ENCODE measurements around the gene GPC6.

GPC6 gene

GRCh38 chr13:93740334-93740733, 513.7 kb downstream of the GPC6 start:
- H3K56ac ChIP-seq (ENCODE audit: low read length): no peak overlapping the region
- WGBS (ENCODE audit: extremely low coverage, insufficient coverage, low lambda C conversion rate): no CpG with 5 or more reads among the region's 1 CpG
- H3K4me1 ChIP-seq (ENCODE audit: control insufficient read depth, low read depth, low read length): no peaks in the 10 kb centered on the region
- H3K9ac ChIP-seq (ENCODE audit: low read length): no peak overlapping the region
- no peaks in the 10 kb centered on the region for H3K36me3 ChIP-seq (ENCODE audit: control insufficient read depth, insufficient read depth, low read length)
- H2AK5ac ChIP-seq (ENCODE audit: low read length): no peak overlapping the region
- H3K4me2 ChIP-seq (ENCODE audit: low read length): no peak overlapping the region
- no peak overlapping the region for H2BK5ac ChIP-seq (ENCODE audit: low read length)
- H3K27ac ChIP-seq (ENCODE audit: low read depth, low read length): no peak overlapping the region
- no peak overlapping the region for H3K4ac ChIP-seq (ENCODE audit: low read depth, low read length)
- no peak overlapping the region for H3K4me3 ChIP-seq (ENCODE audit: low read length)
- H2BK15ac ChIP-seq (replicated peaks; ENCODE audit: low read depth): no peak overlapping the region
- H4K8ac ChIP-seq (ENCODE audit: low read depth, low read length): no peak overlapping the region
- no peak overlapping the region for H4K5ac ChIP-seq (ENCODE audit: low read length)
- H3K27me3 ChIP-seq (ENCODE audit: insufficient read depth, low read length, poor library complexity): no peaks in the 10 kb centered on the region
- DNase-seq: no peak
- no peaks in the 10 kb centered on the region for H3K79me2 ChIP-seq (ENCODE audit: control insufficient read depth, insufficient read depth, low read length)
- no peak overlapping the region for H2BK120ac ChIP-seq (ENCODE audit: low read depth, low read length)
- H3K23ac ChIP-seq (ENCODE audit: low read length): no peak overlapping the region
- no peaks in the 10 kb centered on the region for H3K79me1 ChIP-seq (ENCODE audit: low read length)
- no peak overlapping the region for H3K18ac ChIP-seq (ENCODE audit: low read length)

- WGBS (ENCODE audit: extremely low coverage, insufficient coverage, low lambda C conversion rate): no CpG with 5 or more reads among the region's 5 CpGs
- Histone ChIP-seq H3K4me2 (ENCODE audit: low read length) (no peak overlapping the region), H3K79me1 (ENCODE audit: low read length) (no peaks in the 10 kb centered on the region), H3K79me2 (ENCODE audit: control insufficient read depth, insufficient read depth, low read length) (no peaks in the 10 kb centered on the region), H2BK5ac (ENCODE audit: low read length) (no peak overlapping the region), H3K36me3 (ENCODE audit: control insufficient read depth, insufficient read depth, low read length) (no peaks in the 10 kb centered on the region), H3K18ac (ENCODE audit: low read length) (no peak overlapping the region), H3K4me1 (ENCODE audit: control insufficient read depth, low read depth, low read length) (no peaks in the 10 kb centered on the region), H3K27me3 (ENCODE audit: insufficient read depth, low read length, poor library complexity) (no peaks in the 10 kb centered on the region), H3K4me3 (ENCODE audit: low read length) (no peak overlapping the region), H2BK120ac (ENCODE audit: low read depth, low read length) (no peak overlapping the region), H4K5ac (ENCODE audit: low read length) (no peak overlapping the region), H3K23ac (ENCODE audit: low read length) (no peak overlapping the region), H3K56ac (ENCODE audit: low read length) (no peak overlapping the region), H3K9ac (ENCODE audit: low read length) (no peak overlapping the region), H2BK15ac (replicated peaks; ENCODE audit: low read depth) (no peak overlapping the region), H3K4ac (ENCODE audit: low read depth, low read length) (no peak overlapping the region), H2AK5ac (ENCODE audit: low read length) (no peak overlapping the region), H4K8ac (ENCODE audit: low read depth, low read length) (no peak overlapping the region), H3K27ac (ENCODE audit: low read depth, low read length) (no peak overlapping the region)
- DNase-seq: no peak
These were observed 517.4 kb downstream of the GPC6 start for GRCh38 chr13:93744033-93744432.

- H3K27ac ChIP-seq (ENCODE audit: low read depth, low read length): no peak overlapping the region
- no peaks in the 10 kb centered on the region for H3K79me2 ChIP-seq (ENCODE audit: control insufficient read depth, insufficient read depth, low read length)
- H4K5ac ChIP-seq (ENCODE audit: low read length): no peak overlapping the region
- no peaks in the 10 kb centered on the region for H3K4me1 ChIP-seq (ENCODE audit: control insufficient read depth, low read depth, low read length)
- no peak overlapping the region for H2BK15ac ChIP-seq (replicated peaks; ENCODE audit: low read depth)
- H3K36me3 ChIP-seq (ENCODE audit: control insufficient read depth, insufficient read depth, low read length): no peaks in the 10 kb centered on the region
- no peak overlapping the region for H2AK5ac ChIP-seq (ENCODE audit: low read length)
- H2BK120ac ChIP-seq (ENCODE audit: low read depth, low read length): no peak overlapping the region
- H3K23ac ChIP-seq (ENCODE audit: low read length): no peak overlapping the region
- no peak overlapping the region for H4K8ac ChIP-seq (ENCODE audit: low read depth, low read length)
- no peak for DNase-seq
- no peak overlapping the region for H3K18ac ChIP-seq (ENCODE audit: low read length)
- no peak overlapping the region for H3K4me3 ChIP-seq (ENCODE audit: low read length)
- no peak overlapping the region for H3K4ac ChIP-seq (ENCODE audit: low read depth, low read length)
- no peak overlapping the region for H3K56ac ChIP-seq (ENCODE audit: low read length)
- no peak overlapping the region for H3K4me2 ChIP-seq (ENCODE audit: low read length)
- no peak overlapping the region for H3K9ac ChIP-seq (ENCODE audit: low read length)
- no peaks in the 10 kb centered on the region for H3K27me3 ChIP-seq (ENCODE audit: insufficient read depth, low read length, poor library complexity)
- no peaks in the 10 kb centered on the region for H3K79me1 ChIP-seq (ENCODE audit: low read length)
- WGBS (ENCODE audit: extremely low coverage, insufficient coverage, low lambda C conversion rate): no CpG with 5 or more reads among the region's 1 CpG
- no peak overlapping the region for H2BK5ac ChIP-seq (ENCODE audit: low read length)
These were observed 518.3 kb downstream of the GPC6 start for GRCh38 chr13:93744886-93745285.

- H2BK120ac ChIP-seq (ENCODE audit: low read depth, low read length): no peak overlapping the region
- H2BK5ac ChIP-seq (ENCODE audit: low read length): no peak overlapping the region
- H3K56ac ChIP-seq (ENCODE audit: low read length): no peak overlapping the region
- no peaks in the 10 kb centered on the region for H3K79me2 ChIP-seq (ENCODE audit: control insufficient read depth, insufficient read depth, low read length)
- WGBS (ENCODE audit: extremely low coverage, insufficient coverage, low lambda C conversion rate): no CpG with 5 or more reads among the region's 2 CpGs
- DNase-seq: no peak
- H3K36me3 ChIP-seq (ENCODE audit: control insufficient read depth, insufficient read depth, low read length): no peaks in the 10 kb centered on the region
- no peak overlapping the region for H4K8ac ChIP-seq (ENCODE audit: low read depth, low read length)
- H3K4me2 ChIP-seq (ENCODE audit: low read length): no peak overlapping the region
- no peaks in the 10 kb centered on the region for H3K27me3 ChIP-seq (ENCODE audit: insufficient read depth, low read length, poor library complexity)
- H3K27ac ChIP-seq (ENCODE audit: low read depth, low read length): no peak overlapping the region
- no peak overlapping the region for H2BK15ac ChIP-seq (replicated peaks; ENCODE audit: low read depth)
- H3K79me1 ChIP-seq (ENCODE audit: low read length): no peaks in the 10 kb centered on the region
- no peaks in the 10 kb centered on the region for H3K4me1 ChIP-seq (ENCODE audit: control insufficient read depth, low read depth, low read length)
- H3K18ac ChIP-seq (ENCODE audit: low read length): no peak overlapping the region
- no peak overlapping the region for H3K4me3 ChIP-seq (ENCODE audit: low read length)
- H4K5ac ChIP-seq (ENCODE audit: low read length): no peak overlapping the region
- no peak overlapping the region for H3K23ac ChIP-seq (ENCODE audit: low read length)
- H3K9ac ChIP-seq (ENCODE audit: low read length): no peak overlapping the region
- H2AK5ac ChIP-seq (ENCODE audit: low read length): no peak overlapping the region
- no peak overlapping the region for H3K4ac ChIP-seq (ENCODE audit: low read depth, low read length)
These were observed 519.3 kb downstream of the GPC6 start for GRCh38 chr13:93745884-93746283.

GRCh38 chr13:93746589-93746988, 520.0 kb downstream of the GPC6 start:
- no peaks in the 10 kb centered on the region for H3K4me1 ChIP-seq (ENCODE audit: control insufficient read depth, low read depth, low read length)
- H3K9ac ChIP-seq (ENCODE audit: low read length): no peak overlapping the region
- no peak overlapping the region for H2BK15ac ChIP-seq (replicated peaks; ENCODE audit: low read depth)
- H3K4me3 ChIP-seq (ENCODE audit: low read length): no peak overlapping the region
- H3K4ac ChIP-seq (ENCODE audit: low read depth, low read length): no peak overlapping the region
- no peak overlapping the region for H3K23ac ChIP-seq (ENCODE audit: low read length)
- no peak overlapping the region for H4K8ac ChIP-seq (ENCODE audit: low read depth, low read length)
- H3K18ac ChIP-seq (ENCODE audit: low read length): no peak overlapping the region
- no peak overlapping the region for H2BK5ac ChIP-seq (ENCODE audit: low read length)
- H3K27ac ChIP-seq (ENCODE audit: low read depth, low read length): no peak overlapping the region
- H3K36me3 ChIP-seq (ENCODE audit: control insufficient read depth, insufficient read depth, low read length): no peaks in the 10 kb centered on the region
- no peak for DNase-seq
- H3K4me2 ChIP-seq (ENCODE audit: low read length): no peak overlapping the region
- H2BK120ac ChIP-seq (ENCODE audit: low read depth, low read length): no peak overlapping the region
- H3K79me2 ChIP-seq (ENCODE audit: control insufficient read depth, insufficient read depth, low read length): no peaks in the 10 kb centered on the region
- H4K5ac ChIP-seq (ENCODE audit: low read length): no peak overlapping the region
- no peak overlapping the region for H3K56ac ChIP-seq (ENCODE audit: low read length)
- no CpG with 5 or more reads among the region's 1 CpG for WGBS (ENCODE audit: extremely low coverage, insufficient coverage, low lambda C conversion rate)
- H3K27me3 ChIP-seq (ENCODE audit: insufficient read depth, low read length, poor library complexity): no peaks in the 10 kb centered on the region
- no peak overlapping the region for H2AK5ac ChIP-seq (ENCODE audit: low read length)
- H3K79me1 ChIP-seq (ENCODE audit: low read length): no peaks in the 10 kb centered on the region

GRCh38 chr13:93750676-93751075, 524.1 kb downstream of the GPC6 start:
- no peaks in the 10 kb centered on the region for H3K79me2 ChIP-seq (ENCODE audit: control insufficient read depth, insufficient read depth, low read length)
- H3K27ac ChIP-seq (ENCODE audit: low read depth, low read length): no peak overlapping the region
- WGBS (ENCODE audit: extremely low coverage, insufficient coverage, low lambda C conversion rate): no CpG with 5 or more reads among the region's 4 CpGs
- no peak overlapping the region for H3K18ac ChIP-seq (ENCODE audit: low read length)
- H3K4me1 ChIP-seq (ENCODE audit: control insufficient read depth, low read depth, low read length): no peaks in the 10 kb centered on the region
- no peak overlapping the region for H3K56ac ChIP-seq (ENCODE audit: low read length)
- H3K27me3 ChIP-seq (ENCODE audit: insufficient read depth, low read length, poor library complexity): no peaks in the 10 kb centered on the region
- no peak overlapping the region for H2AK5ac ChIP-seq (ENCODE audit: low read length)
- no peak overlapping the region for H3K4ac ChIP-seq (ENCODE audit: low read depth, low read length)
- H2BK15ac ChIP-seq (replicated peaks; ENCODE audit: low read depth): no peak overlapping the region
- H3K79me1 ChIP-seq (ENCODE audit: low read length): no peaks in the 10 kb centered on the region
- no peak overlapping the region for H4K5ac ChIP-seq (ENCODE audit: low read length)
- H3K23ac ChIP-seq (ENCODE audit: low read length): no peak overlapping the region
- H2BK5ac ChIP-seq (ENCODE audit: low read length): no peak overlapping the region
- no peak overlapping the region for H3K9ac ChIP-seq (ENCODE audit: low read length)
- H2BK120ac ChIP-seq (ENCODE audit: low read depth, low read length): no peak overlapping the region
- no peak overlapping the region for H4K8ac ChIP-seq (ENCODE audit: low read depth, low read length)
- no peak overlapping the region for H3K4me3 ChIP-seq (ENCODE audit: low read length)
- no peaks in the 10 kb centered on the region for H3K36me3 ChIP-seq (ENCODE audit: control insufficient read depth, insufficient read depth, low read length)
- DNase-seq: no peak
- H3K4me2 ChIP-seq (ENCODE audit: low read length): no peak overlapping the region

Measured in mesendoderm (in vitro differentiated cells).